Measurements from ENCODE around the gene ZNF346. TPM values are rescaled to one million over a fixed set of nuclear protein-coding genes. Genes with fewer than 3 reads are reported as not detected.

The ZNF346 gene
- total and polyA plus RNA-seq, 4 donors = 6.6 to 31.5 (median 9.6) TPM

DNA sequence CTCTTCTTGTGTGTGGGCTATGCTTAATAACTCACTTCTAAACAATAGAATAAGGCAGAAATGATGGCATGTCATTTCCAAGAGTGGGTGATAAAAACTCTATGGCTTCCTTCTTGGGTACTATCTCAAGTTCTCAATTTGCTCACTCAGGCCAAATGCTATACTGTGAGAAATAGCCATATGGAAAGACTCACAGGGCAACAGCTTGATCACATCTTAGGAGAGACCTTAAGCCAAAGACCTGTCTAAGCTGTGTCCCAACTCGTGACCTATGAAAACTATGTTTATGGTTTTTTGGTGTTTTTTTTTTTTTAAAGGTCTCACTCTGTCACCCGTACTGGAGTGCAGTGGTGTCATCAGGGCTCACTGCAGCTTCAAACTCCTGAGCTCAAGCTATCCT lies 13.8 kb upstream of the ZNF346 start:
- H3K36me3 ChIP-seq (ENCODE audit: control insufficient read depth in 4 of 4, insufficient read depth in 4 of 4, low read length in 4 of 4) = peaks cover 0 to 5% (median 0%) of the 10 kb centered on the region in 4 donors
- H3K9ac ChIP-seq (ENCODE audit: insufficient read depth in 1 of 2, low read length in 2 of 2) = no peak overlapping the region
- no peaks in the 10 kb centered on the region for H3K27me3 ChIP-seq (ENCODE audit: control insufficient read depth in 3 of 3, insufficient read depth in 3 of 3, low read length in 2 of 3)
- no peak for ATAC-seq (ENCODE audit: insufficient read depth, low FRiP score)
- H3K4me3 ChIP-seq = no peak overlapping the region
- 78 to 88% methylated on average over 2 of the region's 2 CpGs for WGBS, 2 donors
- TF ChIP-seq, protein P1, sequence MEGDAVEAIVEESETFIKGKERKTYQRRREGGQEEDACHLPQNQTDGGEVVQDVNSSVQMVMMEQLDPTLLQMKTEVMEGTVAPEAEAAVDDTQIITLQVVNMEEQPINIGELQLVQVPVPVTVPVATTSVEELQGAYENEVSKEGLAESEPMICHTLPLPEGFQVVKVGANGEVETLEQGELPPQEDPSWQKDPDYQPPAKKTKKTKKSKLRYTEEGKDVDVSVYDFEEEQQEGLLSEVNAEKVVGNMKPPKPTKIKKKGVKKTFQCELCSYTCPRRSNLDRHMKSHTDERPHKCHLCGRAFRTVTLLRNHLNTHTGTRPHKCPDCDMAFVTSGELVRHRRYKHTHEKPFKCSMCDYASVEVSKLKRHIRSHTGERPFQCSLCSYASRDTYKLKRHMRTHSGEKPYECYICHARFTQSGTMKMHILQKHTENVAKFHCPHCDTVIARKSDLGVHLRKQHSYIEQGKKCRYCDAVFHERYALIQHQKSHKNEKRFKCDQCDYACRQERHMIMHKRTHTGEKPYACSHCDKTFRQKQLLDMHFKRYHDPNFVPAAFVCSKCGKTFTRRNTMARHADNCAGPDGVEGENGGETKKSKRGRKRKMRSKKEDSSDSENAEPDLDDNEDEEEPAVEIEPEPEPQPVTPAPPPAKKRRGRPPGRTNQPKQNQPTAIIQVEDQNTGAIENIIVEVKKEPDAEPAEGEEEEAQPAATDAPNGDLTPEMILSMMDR (IDR thresholded peaks at IDR 0.05; ENCODE audit: control extremely low read depth, extremely low read depth) = no peak
- DNase-seq = peak; percentile 75 to 91 (median 90)
- H3K4me1 ChIP-seq (ENCODE audit: control insufficient read depth in 5 of 5, insufficient read depth in 5 of 5, low read length in 5 of 5) = peaks cover 4 to 34% (median 7%) of the 10 kb centered on the region in 5 donors
- H3K27ac ChIP-seq (ENCODE audit: low read depth in 1 of 2, low read length in 1 of 2) = no peak overlapping the region
- H3K9me3 ChIP-seq (ENCODE audit: control insufficient read depth in 4 of 4, insufficient read depth in 3 of 4, low read length in 3 of 4) = no peaks in the 10 kb centered on the region

DNA sequence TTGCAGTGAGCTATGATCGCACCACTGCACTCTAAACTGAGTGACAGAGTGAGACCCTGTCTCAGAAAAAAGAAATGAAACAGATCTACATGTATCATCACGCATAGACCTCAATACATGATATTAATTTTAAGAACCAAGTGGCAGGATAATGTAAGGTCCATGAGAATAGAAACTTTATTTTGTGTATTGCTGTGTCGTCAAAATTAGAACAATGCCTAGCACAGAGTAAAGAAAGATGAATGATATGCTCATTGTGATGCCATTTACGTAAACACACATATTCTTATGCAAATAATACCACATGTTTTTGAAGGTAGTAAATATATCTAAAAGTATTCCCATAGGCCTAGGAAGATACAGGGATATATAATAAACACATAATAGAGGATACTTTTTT lies 12.3 kb upstream of the ZNF346 start:
- Histone ChIP-seq H3K4me1 (ENCODE audit: control insufficient read depth in 5 of 5, insufficient read depth in 5 of 5, low read length in 5 of 5) (peaks cover 0 to 28% (median 4%) of the 10 kb centered on the region in 5 donors), H3K9me3 (ENCODE audit: control insufficient read depth in 4 of 4, insufficient read depth in 3 of 4, low read length in 3 of 4) (no peaks in the 10 kb centered on the region), H3K27ac (ENCODE audit: low read depth in 1 of 2, low read length in 1 of 2) (no peak overlapping the region), H3K9ac (ENCODE audit: insufficient read depth in 1 of 2, low read length in 2 of 2) (no peak overlapping the region), H3K4me3 (no peak overlapping the region), H3K36me3 (ENCODE audit: control insufficient read depth in 4 of 4, insufficient read depth in 4 of 4, low read length in 4 of 4) (peaks cover 0 to 5% (median 0%) of the 10 kb centered on the region in 4 donors), H3K27me3 (ENCODE audit: control insufficient read depth in 3 of 3, insufficient read depth in 3 of 3, low read length in 2 of 3) (no peaks in the 10 kb centered on the region)
- TF ChIP-seq, protein P1 (IDR thresholded peaks at IDR 0.05; ENCODE audit: control extremely low read depth, extremely low read depth) = no peak
- DNase-seq (no peak), ATAC-seq (ENCODE audit: insufficient read depth, low FRiP score) (no peak)
- WGBS, 2 donors = 93 to 94% methylated on average over 4 of the region's 4 CpGs

DNA sequence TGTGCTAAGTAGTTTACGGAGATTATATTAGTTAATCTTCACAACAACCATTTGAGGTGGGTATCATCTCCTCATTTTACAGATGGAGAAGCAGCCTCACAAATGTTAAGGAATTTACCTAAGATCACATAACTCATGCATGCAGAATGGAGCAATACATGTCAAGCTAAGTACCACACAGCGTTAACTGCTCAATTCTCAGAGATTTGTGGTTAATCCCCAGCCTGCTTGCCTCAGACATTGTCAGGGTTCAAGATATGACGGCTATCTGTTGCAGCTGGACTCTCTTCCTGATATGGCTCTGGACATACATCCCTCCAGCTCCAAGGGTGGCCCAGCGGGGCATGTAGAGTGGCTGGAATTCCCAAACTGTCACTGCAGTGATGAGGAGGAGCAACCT lies 7.3 kb upstream of the ZNF346 start:
- Histone ChIP-seq H3K36me3 (ENCODE audit: control insufficient read depth in 4 of 4, insufficient read depth in 4 of 4, low read length in 4 of 4) (no peaks in the 10 kb centered on the region), H3K4me3 (no peak overlapping the region), H3K27ac (ENCODE audit: low read depth in 1 of 2, low read length in 1 of 2) (no peak overlapping the region), H3K27me3 (ENCODE audit: control insufficient read depth in 3 of 3, insufficient read depth in 3 of 3, low read length in 2 of 3) (no peaks in the 10 kb centered on the region), H3K4me1 (ENCODE audit: control insufficient read depth in 5 of 5, insufficient read depth in 5 of 5, low read length in 5 of 5) (peaks cover 0 to 14% (median 2%) of the 10 kb centered on the region in 5 donors), H3K9ac (ENCODE audit: insufficient read depth in 1 of 2, low read length in 2 of 2) (no peak overlapping the region), H3K9me3 (ENCODE audit: control insufficient read depth in 4 of 4, insufficient read depth in 3 of 4, low read length in 3 of 4) (no peaks in the 10 kb centered on the region)
- DNase-seq (peak; percentile 23 to 44 (median 33)), ATAC-seq (ENCODE audit: insufficient read depth, low FRiP score) (no peak)
- WGBS, 2 donors = 91 to 96% methylated on average over 4 of the region's 4 CpGs
- TF ChIP-seq, protein P1 (IDR thresholded peaks at IDR 0.05; ENCODE audit: control extremely low read depth, extremely low read depth) = no peak

DNA sequence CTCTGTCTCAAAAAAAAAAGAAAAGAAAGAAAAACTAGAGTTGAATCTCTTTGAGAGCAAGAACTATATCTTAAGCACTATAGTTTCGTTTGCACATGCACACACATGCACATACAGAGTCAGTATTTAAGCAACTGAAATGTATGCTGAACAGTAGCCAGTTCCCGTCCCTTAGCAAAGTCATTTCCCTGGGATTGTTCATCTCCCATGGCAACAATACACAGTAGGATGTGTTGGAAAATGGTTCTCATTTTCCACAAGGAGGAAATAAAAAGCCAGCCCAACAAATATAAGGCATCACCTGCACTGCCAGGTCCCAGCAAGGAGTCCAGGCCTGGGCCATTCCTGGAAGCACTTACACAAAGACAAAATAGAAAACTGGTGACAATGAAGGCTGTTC lies 4.2 kb upstream of the ZNF346 start:
- no peak overlapping the region for H3K27ac ChIP-seq (ENCODE audit: low read depth in 1 of 2, low read length in 1 of 2)
- H3K4me3 ChIP-seq = no peak overlapping the region
- WGBS, 2 donors = 85 to 93% methylated on average over 2 of the region's 2 CpGs
- H3K9ac ChIP-seq (ENCODE audit: insufficient read depth in 1 of 2, low read length in 2 of 2) = no peak overlapping the region
- no peak for DNase-seq
- TF ChIP-seq, protein P1 (IDR thresholded peaks at IDR 0.05; ENCODE audit: control extremely low read depth, extremely low read depth) = no peak
- H3K4me1 ChIP-seq (ENCODE audit: control insufficient read depth in 5 of 5, insufficient read depth in 5 of 5, low read length in 5 of 5) = peaks cover 0 to 24% (median 3%) of the 10 kb centered on the region in 5 donors
- no peaks in the 10 kb centered on the region for H3K27me3 ChIP-seq (ENCODE audit: control insufficient read depth in 3 of 3, insufficient read depth in 3 of 3, low read length in 2 of 3)
- ATAC-seq (ENCODE audit: insufficient read depth, low FRiP score) = no peak
- H3K36me3 ChIP-seq (ENCODE audit: control insufficient read depth in 4 of 4, insufficient read depth in 4 of 4, low read length in 4 of 4) = no peaks in the 10 kb centered on the region
- H3K9me3 ChIP-seq (ENCODE audit: control insufficient read depth in 4 of 4, insufficient read depth in 3 of 4, low read length in 3 of 4) = no peaks in the 10 kb centered on the region

Measured in lung (tissue), 12 donors.